Choroid plexus epithelial cell (primary cell): ENCODE measurements around the gene ORMDL3.
"Not testable (repeated sequence)": the region's sequence is repeated elsewhere in the genome, so short reads cannot be mapped to it uniquely, and the experiment has no call there.

Experiments used
- DNase-seq: peaks from one replicate; pipeline ENCODE4 v3.0.0-alpha.2; 2010; ENCODE audit warnings: low read depth
- H3K4me3 ChIP-seq: 2 replicates; pipeline ENCODE4 v1.5.1; 2011; ENCODE audit warnings: low read depth, mild to moderate bottlenecking, control low read depth, low read length, moderate library complexity
- CTCF ChIP-seq: conservative IDR thresholded peaks from 2 replicates; pipeline ENCODE4 v1.5.1; 2011; ENCODE audit warnings: low read depth, mild to moderate bottlenecking, control low read depth, inconsistent platforms, low read length, moderate library complexity

Gene ORMDL3

GRCh38 chr17:39887078-39887477 lies 40.3 kb downstream of the ORMDL3 start:
- no peak for TF ChIP-seq CTCF
- H3K4me3 ChIP-seq: no peak overlapping the region
- no peak for DNase-seq

- H3K4me3 ChIP-seq, DNase-seq: not testable (repeated sequence)
These were observed 41.3 kb downstream of the ORMDL3 start for GRCh38 chr17:39886102-39886501.

GRCh38 chr17:39872751-39873150 lies 54.6 kb downstream of the ORMDL3 start:
- no peak for DNase-seq
- TF ChIP-seq CTCF: no peak
- H3K4me3 ChIP-seq: no peak overlapping the region

GRCh38 chr17:39871801-39872200 lies 55.6 kb downstream of the ORMDL3 start:
- H3K4me3 ChIP-seq: no peak overlapping the region
- no peak for DNase-seq
- no peak for TF ChIP-seq CTCF
